ENCODE measurements around the gene NDUFS8. TPM values are rescaled to one million over a fixed set of nuclear protein-coding genes. Genes with fewer than 3 reads are reported as not detected.
"Not testable (repeated sequence)": the region's sequence is repeated elsewhere in the genome, so short reads cannot be mapped to it uniquely, and the experiment has no call there.

The NDUFS8 gene
- total RNA-seq, 1 experiment from 2014 or later, result 214 TPM

DNA sequence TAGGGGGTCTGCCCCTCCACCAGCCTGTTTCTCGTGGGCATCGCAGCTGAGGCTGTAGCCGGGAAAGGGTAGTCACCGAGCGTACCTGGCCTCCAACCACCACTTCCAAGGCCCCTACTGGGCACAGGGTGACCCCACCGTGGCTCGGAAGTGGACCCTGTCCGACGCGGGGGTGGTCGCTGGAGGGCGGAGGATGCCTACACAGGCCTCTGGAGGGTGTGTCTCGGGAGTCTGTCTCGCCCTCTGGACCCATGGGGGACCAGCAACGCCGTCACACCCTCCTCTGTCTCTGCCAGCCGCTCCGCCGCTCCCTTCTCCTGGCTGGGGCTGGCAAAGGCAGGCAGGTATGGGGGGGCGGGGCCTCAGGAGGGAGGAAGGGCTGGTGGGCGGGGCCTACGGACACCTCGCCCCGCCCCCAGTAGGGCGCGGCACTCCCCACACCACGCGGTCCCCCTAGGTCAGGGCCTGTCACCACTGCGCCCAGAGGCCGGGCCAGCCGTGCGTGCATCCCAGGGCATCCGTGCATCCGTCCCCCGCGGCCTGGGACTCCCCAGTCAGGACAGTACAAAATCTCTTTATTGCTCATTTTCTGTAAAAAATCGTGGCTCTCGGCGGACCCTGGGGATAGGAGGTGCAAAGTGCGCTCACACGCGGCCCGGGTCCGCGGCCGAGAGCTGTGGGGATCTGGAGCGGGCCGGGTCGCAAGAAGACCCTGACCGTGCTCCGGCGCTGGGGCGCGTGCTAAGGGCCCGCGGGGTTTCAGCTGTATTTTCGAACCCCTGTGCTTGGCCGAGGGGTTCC, 39.7 kb upstream of the NDUFS8 start:
- H3K18ac ChIP-seq (ENCODE audit: insufficient read length, low read depth, low read length); H4K20me1 ChIP-seq (ENCODE audit: control insufficient read depth, insufficient read depth, insufficient read length); H3K36me3 Mint-ChIP-seq (ENCODE audit: insufficient read depth in 1 of 3, low read depth in 3 of 3); H3K14ac ChIP-seq (ENCODE audit: insufficient read depth, low read length); H3K4me1 ChIP-seq (ENCODE audit: insufficient read depth, low read length); H3K56ac ChIP-seq (ENCODE audit: insufficient read length, low read depth, low read length); H4K91ac ChIP-seq (ENCODE audit: insufficient read length, low read depth, low read length); H3K27ac ChIP-seq (ENCODE audit: insufficient read length, low read depth, low read length); H2BK20ac ChIP-seq (ENCODE audit: low read depth, low read length, poor library complexity, severe bottlenecking); H3K9me3 Mint-ChIP-seq; H3K4me1 Mint-ChIP-seq; H3K23me2 ChIP-seq (ENCODE audit: insufficient read length, low read depth, low read length, poor library complexity, severe bottlenecking); H3K79me2 ChIP-seq (ENCODE audit: insufficient read depth, low read length); H4K5ac ChIP-seq (ENCODE audit: insufficient read length, low read depth, low read length); H2BK12ac ChIP-seq (ENCODE audit: insufficient read length, low read depth, low read length); H3K27me3 ChIP-seq (ENCODE audit: insufficient read depth, low read length); H3K79me1 ChIP-seq (ENCODE audit: insufficient read depth, low read depth, low read length, poor library complexity, severe bottlenecking); H2AK5ac ChIP-seq (ENCODE audit: insufficient read length, low read length); H2BK15ac ChIP-seq (ENCODE audit: low read depth, low read length); H3K4ac ChIP-seq (ENCODE audit: low read depth, low read length); H3K9me3 ChIP-seq (ENCODE audit: control insufficient read depth, low read depth, low read length); H2BK120ac ChIP-seq (ENCODE audit: low read depth, low read length, poor library complexity, severe bottlenecking); H3T11ph ChIP-seq (ENCODE audit: low read length); H2BK5ac ChIP-seq (ENCODE audit: insufficient read length, low read length); H2AFZ ChIP-seq (ENCODE audit: low read length); H4K8ac ChIP-seq (replicated peaks; ENCODE audit: insufficient read length, low read depth, low read length); H3K23ac ChIP-seq (ENCODE audit: insufficient read length, low read depth, low read length); H3K9ac ChIP-seq (ENCODE audit: extremely low read depth, insufficient read length, low read length): not testable (repeated sequence)
- WGBS (ENCODE audit: extremely low coverage, insufficient read length, low lambda C conversion rate), result no CpG with 5 or more reads among the region's 58 CpGs
- Mint-ChIP-seq H3K27ac (peak overlapping the region in 1 of 3 experiments; percentile 70; a peak in 1 of 7 replicates), H3K27me3 (ENCODE audit: low read depth) (peaks cover 13% of the 10 kb centered on the region), H3K4me3 (peak overlapping the region; percentile 63 to 80)
- peak; percentile 83 for DNase-seq
- H3K4me2 ChIP-seq (ENCODE audit: insufficient read depth, insufficient read length, low read length), result peak overlapping the region; percentile 27
